Epithelial cell of esophagus (primary cell): ENCODE data around the gene RGS9BP.
"Not testable (repeated sequence)": the region's sequence is repeated elsewhere in the genome, so short reads cannot be mapped to it uniquely, and the experiment has no call there.

Experiments
- DNase-seq: peaks from one replicate; pipeline ENCODE4 v3.0.0; 2010; ENCODE audit warnings: low read depth
- H3K4me3 ChIP-seq: 2 replicates; pipeline ENCODE4 v1.5.1; 2011; ENCODE audit warnings: mild to moderate bottlenecking, low read length, control low read depth
- TF ChIP-seq, protein P1 (sequence below): IDR thresholded peaks from 2 replicates; pipeline ENCODE4 v1.5.1; 2011; ENCODE audit warnings: low read depth, mild to moderate bottlenecking, low read length, control low read depth, inconsistent platforms; ENCODE audit not compliant: insufficient read depth; ENCODE audit errors: missing control alignments

Gene RGS9BP

DNA sequence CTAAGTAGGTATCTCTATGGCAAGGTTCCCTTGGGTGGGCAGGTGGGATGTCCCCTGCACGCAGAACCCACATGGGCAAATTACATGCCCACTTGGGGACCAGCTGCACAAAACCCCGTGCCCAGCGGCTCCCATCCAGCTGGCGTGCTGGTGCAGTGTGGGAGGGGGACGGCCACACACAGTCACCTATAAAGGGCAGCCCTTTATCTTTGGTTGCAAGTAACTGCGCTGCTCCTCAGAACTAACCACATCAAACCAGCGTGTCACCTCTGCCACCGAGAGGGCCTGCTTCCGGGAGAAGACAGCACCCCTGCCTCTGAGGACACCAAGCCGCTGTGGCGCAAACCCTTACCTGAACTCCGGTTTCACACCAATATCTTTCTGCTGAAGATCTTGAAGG is 32.9 kb upstream of the RGS9BP start:
- no peak overlapping the region for H3K4me3 ChIP-seq
- TF ChIP-seq, protein P1, sequence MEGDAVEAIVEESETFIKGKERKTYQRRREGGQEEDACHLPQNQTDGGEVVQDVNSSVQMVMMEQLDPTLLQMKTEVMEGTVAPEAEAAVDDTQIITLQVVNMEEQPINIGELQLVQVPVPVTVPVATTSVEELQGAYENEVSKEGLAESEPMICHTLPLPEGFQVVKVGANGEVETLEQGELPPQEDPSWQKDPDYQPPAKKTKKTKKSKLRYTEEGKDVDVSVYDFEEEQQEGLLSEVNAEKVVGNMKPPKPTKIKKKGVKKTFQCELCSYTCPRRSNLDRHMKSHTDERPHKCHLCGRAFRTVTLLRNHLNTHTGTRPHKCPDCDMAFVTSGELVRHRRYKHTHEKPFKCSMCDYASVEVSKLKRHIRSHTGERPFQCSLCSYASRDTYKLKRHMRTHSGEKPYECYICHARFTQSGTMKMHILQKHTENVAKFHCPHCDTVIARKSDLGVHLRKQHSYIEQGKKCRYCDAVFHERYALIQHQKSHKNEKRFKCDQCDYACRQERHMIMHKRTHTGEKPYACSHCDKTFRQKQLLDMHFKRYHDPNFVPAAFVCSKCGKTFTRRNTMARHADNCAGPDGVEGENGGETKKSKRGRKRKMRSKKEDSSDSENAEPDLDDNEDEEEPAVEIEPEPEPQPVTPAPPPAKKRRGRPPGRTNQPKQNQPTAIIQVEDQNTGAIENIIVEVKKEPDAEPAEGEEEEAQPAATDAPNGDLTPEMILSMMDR = no peak
- DNase-seq = no peak

DNA sequence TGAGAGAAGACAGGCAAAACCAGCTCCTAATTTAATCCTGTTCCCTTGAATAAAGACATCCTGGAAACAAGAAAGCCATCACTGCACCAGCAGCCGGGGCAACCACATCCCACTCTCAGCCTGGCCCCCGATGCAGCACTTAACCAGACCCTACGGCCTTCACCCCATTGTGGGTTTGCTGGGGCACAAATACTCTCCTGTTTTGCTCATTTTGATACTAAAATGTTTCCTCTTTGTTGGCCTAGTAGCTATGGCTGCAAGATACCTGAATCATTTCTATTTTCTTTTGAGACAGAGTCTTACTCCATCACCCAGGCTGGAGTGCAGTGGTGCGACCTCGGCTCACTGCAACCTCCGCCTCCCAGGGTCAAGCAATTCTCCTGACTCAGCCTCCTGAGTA is 29.1 kb upstream of the RGS9BP start:
- no peak for DNase-seq
- no peak overlapping the region for H3K4me3 ChIP-seq
- TF ChIP-seq, protein P1 = no peak

DNA sequence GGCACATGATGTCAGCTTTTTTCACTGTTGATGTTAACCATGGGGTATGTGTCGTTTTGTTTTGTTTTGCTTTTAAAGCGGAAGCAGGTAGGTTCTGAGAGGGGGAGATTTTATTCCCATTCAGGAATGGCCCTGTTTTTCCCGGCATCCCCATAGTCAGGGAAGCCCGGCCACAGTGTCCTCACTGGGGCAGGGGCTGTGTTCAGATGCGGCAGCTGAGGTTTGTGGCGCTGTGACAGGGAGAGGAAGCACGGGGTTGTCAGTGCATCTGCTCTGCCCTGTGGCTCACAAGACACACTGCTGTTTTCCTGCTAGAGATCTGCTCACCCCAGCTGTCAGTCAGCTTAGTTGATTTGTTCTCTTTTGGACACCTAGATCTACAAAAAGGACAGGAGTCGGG is 28.3 kb upstream of the RGS9BP start:
- TF ChIP-seq, protein P1 = no peak

GRCh38 chr19:32649751-32650150 is 25.9 kb upstream of the RGS9BP start:
- TF ChIP-seq, protein P1 = no peak
- no peak overlapping the region for H3K4me3 ChIP-seq
- no peak for DNase-seq

More for the DNA sequence above, 28.3 kb upstream of the RGS9BP start:
- no peak overlapping the region for H3K4me3 ChIP-seq
- no peak for DNase-seq

DNA sequence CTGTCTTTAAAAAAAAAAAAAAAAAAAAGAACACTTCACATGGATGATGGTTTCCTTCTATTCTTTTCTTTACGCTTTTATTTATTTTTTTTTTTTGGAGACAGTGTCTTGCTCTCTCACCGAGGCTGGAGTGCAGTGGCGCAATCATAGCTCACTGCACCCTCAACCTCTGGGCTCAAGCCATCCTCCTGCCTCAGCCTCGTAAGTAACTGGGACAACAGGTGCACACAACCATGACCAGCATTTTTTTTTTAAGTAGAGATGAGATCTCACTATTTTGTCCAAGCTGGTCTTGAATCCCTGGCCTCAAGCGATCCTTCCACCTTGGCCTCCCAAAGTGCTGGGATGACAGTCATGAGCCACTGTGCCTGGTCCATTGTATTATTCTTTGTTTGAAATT is 25.0 kb upstream of the RGS9BP start:
- no peak overlapping the region for H3K4me3 ChIP-seq
- DNase-seq = no peak
- TF ChIP-seq, protein P1 = no peak

GRCh38 chr19:32651729-32652140 is 23.9 kb upstream of the RGS9BP start:
- DNase-seq = no peak
- H3K4me3 ChIP-seq = no peak overlapping the region

GRCh38 chr19:32652331-32652730 is 23.3 kb upstream of the RGS9BP start:
- DNase-seq, H3K4me3 ChIP-seq: not testable (repeated sequence)

More at GRCh38 chr19:32651729-32652140, 23.9 kb upstream of the RGS9BP start:
- TF ChIP-seq, protein P1 = no peak
